H1 (cell line): ENCODE data around the gene BHMT2. TPM values are rescaled to one million over a fixed set of nuclear protein-coding genes. Genes with fewer than 3 reads are reported as not detected.

Experiments used
- CTCF ChIA-PET: fragments of 300-600 bp; sonication (Branson Sonifier 250); formaldehyde crosslinking; loops from one replicate; lab custom pipeline; 2021; ENCODE audit not compliant: partially characterized antibody; lab: Charles Lee
- POLR2A ChIA-PET: fragments of 300-600 bp; sonication (Branson Sonifier 250); formaldehyde crosslinking; loops from one replicate; lab custom pipeline; 2021; ENCODE audit warnings: inconsistent platforms; ENCODE audit not compliant: partially characterized antibody; lab: Charles Lee
- DNase-seq, 2 experiments: peaks; one replicate each; pipeline versions ENCODE4 v3.0.0 to v3.0.0-alpha.2; 2010 to 2022; ENCODE audit warnings: low spot score in 2 of 2, low read depth in 1 of 2, mixed read lengths in 1 of 2
- FAIRE-seq: peaks from 2 replicates; lab custom pipeline; 2011; peaks lifted over from hg19 to GRCh38; lab: Jason Lieb, UNC
- H2AFZ ChIP-seq: 2 replicates; pipeline ENCODE4 v1.8.1; 2012; ENCODE audit warnings: low read length, inconsistent platforms
- H2AK5ac ChIP-seq: 2 replicates; pipeline ENCODE4 v1.6.1; 2013; ENCODE audit warnings: low read depth, low read length
- H2BK120ac ChIP-seq: replicated peaks from 2 replicates; pipeline ENCODE3; 2013; ENCODE audit warnings: low read depth, low read length, inconsistent platforms
- H2BK12ac ChIP-seq: 2 replicates; pipeline ENCODE4 v1.6.1; 2013; ENCODE audit warnings: low read depth, low read length
- H2BK15ac ChIP-seq: 2 replicates; pipeline ENCODE4 v1.6.1; 2013; ENCODE audit warnings: low read length
- H2BK20ac ChIP-seq: 2 replicates; pipeline ENCODE4 v1.6.1; 2013; ENCODE audit warnings: low read length
- H2BK5ac ChIP-seq: 2 replicates; pipeline ENCODE4 v1.6.1; 2013; ENCODE audit warnings: low read depth, low read length
- H3K14ac ChIP-seq: 2 replicates; pipeline ENCODE4 v1.6.1; 2013; ENCODE audit warnings: inconsistent platforms; ENCODE audit not compliant: insufficient read length
- H3K18ac ChIP-seq: 2 replicates; pipeline ENCODE4 v1.6.1; 2013; ENCODE audit warnings: low read length; ENCODE audit errors: extremely low read depth
- H3K23ac ChIP-seq: 2 replicates; pipeline ENCODE4 v1.6.1; 2013; ENCODE audit warnings: inconsistent platforms; ENCODE audit not compliant: insufficient read length
- H3K23me2 ChIP-seq: 2 replicates; pipeline ENCODE4 v1.6.1; 2013; ENCODE audit warnings: low read depth, low read length
- H3K27ac ChIP-seq: 2 replicates; pipeline ENCODE4 v1.6.1; 2011; ENCODE audit warnings: low read depth, low read length, inconsistent platforms
- H3K27me3 ChIP-seq, 4 experiments: replicated peaks in 1 of 4; 1 replicate in 1 of 4; 2 replicates in 3 of 4; pipeline versions ENCODE4 v1.6.1 to v1.8.1; 2011 to 2013; ENCODE audit warnings: low read length in 3 of 4, mild to moderate bottlenecking in 3 of 4, inconsistent platforms in 2 of 4, mixed read lengths in 2 of 4, moderate library complexity in 1 of 4; ENCODE audit not compliant: control insufficient read depth in 3 of 4, insufficient read depth in 3 of 4; ENCODE audit errors: extremely low read depth in 1 of 4
- H3K36me3 ChIP-seq, 4 experiments: 2 replicates each; pipeline versions ENCODE4 v1.6.1 to v1.8.1; 2011 to 2013; ENCODE audit warnings: mild to moderate bottlenecking in 4 of 4, low read length in 3 of 4, moderate library complexity in 2 of 4, control low read depth in 1 of 4, inconsistent platforms in 1 of 4; ENCODE audit not compliant: insufficient read depth in 4 of 4, control insufficient read depth in 2 of 4
- H3K4ac ChIP-seq: replicated peaks from 2 replicates; pipeline ENCODE3; 2013; ENCODE audit warnings: low read length, low read depth, mixed read lengths, inconsistent platforms; ENCODE audit not compliant: insufficient read length
- H3K4me1 ChIP-seq, 4 experiments: replicated peaks in 1 of 4; 1 replicate in 1 of 4; 2 replicates in 3 of 4; pipeline versions ENCODE4 v1.6.1 to v1.8.1; 2011 to 2013; ENCODE audit warnings: low read length in 3 of 4, inconsistent platforms in 2 of 4, mixed read lengths in 1 of 4; ENCODE audit not compliant: insufficient read depth in 4 of 4, control insufficient read depth in 3 of 4
- H3K4me2 ChIP-seq, 2 experiments: 2 replicates each; pipeline versions ENCODE4 v1.6.1 to v1.8.1; 2011 to 2013; ENCODE audit warnings: low read depth in 2 of 2, low read length in 2 of 2, control low read depth in 1 of 2, inconsistent platforms in 1 of 2, mild to moderate bottlenecking in 1 of 2; ENCODE audit not compliant: insufficient read depth in 1 of 2
- H3K4me3 ChIP-seq, 4 experiments: fragments of 200-600, 300-600 bp in 1 of 4; sonication (generic), shearing (Covaris generic), sonication (Bioruptor Twin) in 1 of 4; 2 replicates each; pipeline versions ENCODE4 v1.5.1 to v1.8.1; 2011 to 2016; ENCODE audit warnings: low read length in 4 of 4, low read depth in 3 of 4, control low read depth in 2 of 4, inconsistent platforms in 2 of 4, mild to moderate bottlenecking in 2 of 4, mixed read lengths in 1 of 4, moderate library complexity in 1 of 4; ENCODE audit not compliant: insufficient read depth in 2 of 4; ENCODE audit errors: extremely low read depth in 1 of 4
- H3K56ac ChIP-seq: replicated peaks from 2 replicates; pipeline ENCODE3; 2013; ENCODE audit warnings: low read depth, mild to moderate bottlenecking, mixed read lengths, low read length, inconsistent platforms; ENCODE audit not compliant: insufficient read length
- H3K79me1 ChIP-seq: 2 replicates; pipeline ENCODE4 v1.6.1; 2013; ENCODE audit warnings: low read depth, low read length, control low read depth
- H3K79me2 ChIP-seq, 2 experiments: 2 replicates each; pipeline versions ENCODE4 v1.6.1 to v1.8.1; 2012 to 2013; ENCODE audit warnings: low read length in 2 of 2, mild to moderate bottlenecking in 2 of 2, inconsistent platforms in 1 of 2; ENCODE audit not compliant: insufficient read depth in 2 of 2, control insufficient read depth in 1 of 2
- H3K9ac ChIP-seq, 4 experiments: replicated peaks in 1 of 4; 1 replicate in 1 of 4; 2 replicates in 3 of 4; pipeline versions ENCODE4 v1.6.1 to v1.8.1; 2011 to 2013; ENCODE audit warnings: low read depth in 3 of 4, low read length in 3 of 4, control low read depth in 2 of 4, mild to moderate bottlenecking in 2 of 4, moderate library complexity in 2 of 4, inconsistent platforms in 1 of 4; ENCODE audit errors: extremely low read depth in 1 of 4
- H3K9me3 ChIP-seq, 2 experiments: 2 replicates each; pipeline versions ENCODE4 v1.6.1 to v1.8.1; 2012 to 2013; ENCODE audit warnings: mild to moderate bottlenecking in 2 of 2, moderate library complexity in 2 of 2, control low read depth in 1 of 2, inconsistent platforms in 1 of 2, low read depth in 1 of 2, low read length in 1 of 2, mixed read lengths in 1 of 2; ENCODE audit not compliant: insufficient read depth in 2 of 2
- H4K20me1 ChIP-seq, 2 experiments: replicated peaks in 1 of 2; 2 replicates each; pipeline versions ENCODE3 to v1.8.1; 2011 to 2013; ENCODE audit warnings: inconsistent platforms in 2 of 2, low read length in 2 of 2, mild to moderate bottlenecking in 1 of 2; ENCODE audit not compliant: insufficient read depth in 2 of 2, control insufficient read depth in 1 of 2
- H4K5ac ChIP-seq: 2 replicates; pipeline ENCODE4 v1.6.1; 2013; ENCODE audit warnings: low read length, low read depth, mixed read lengths, inconsistent platforms; ENCODE audit not compliant: insufficient read length
- H4K8ac ChIP-seq: 2 replicates; pipeline ENCODE4 v1.8.0; 2013; ENCODE audit warnings: mild to moderate bottlenecking, moderate library complexity, low read length, inconsistent platforms; ENCODE audit not compliant: insufficient read depth; ENCODE audit errors: extremely low read depth
- H4K91ac ChIP-seq: replicated peaks from 2 replicates; pipeline ENCODE3; 2013; ENCODE audit warnings: low read length, mixed read lengths, inconsistent platforms; ENCODE audit not compliant: insufficient read length
- BACH1 ChIP-seq: IDR thresholded peaks from 2 replicates; pipeline ENCODE4 v1.6.1; 2012; ENCODE audit warnings: low read length, improper control_type of control experiment
- BRCA1 ChIP-seq: IDR thresholded peaks from 2 replicates; pipeline ENCODE4 v1.6.1; 2012; ENCODE audit warnings: low read depth, low read length, improper control_type of control experiment
- CHD2 ChIP-seq: IDR thresholded peaks from 2 replicates; pipeline ENCODE4 v1.6.1; 2012; ENCODE audit warnings: low read length, improper control_type of control experiment
- GTF2F1 ChIP-seq: IDR thresholded peaks from 2 replicates; pipeline ENCODE4 v1.6.1; 2012; ENCODE audit warnings: low read depth, low read length, improper control_type of control experiment, borderline replicate concordance
- HDAC2 ChIP-seq, 2 experiments: fragments of 300-600 bp in 1 of 2; sonication (generic) in 1 of 2; IDR thresholded peaks; 2 replicates each; pipeline ENCODE4 v1.6.1; 2011 to 2012; ENCODE audit warnings: low read depth in 2 of 2, low read length in 2 of 2, mild to moderate bottlenecking in 2 of 2, moderate library complexity in 2 of 2, borderline replicate concordance in 1 of 2, inconsistent platforms in 1 of 2
- JUN ChIP-seq: IDR thresholded peaks from 2 replicates; pipeline ENCODE4 v1.6.1; 2011; ENCODE audit warnings: low read depth, mild to moderate bottlenecking, improper control_type of control experiment, low read length
- NANOG ChIP-seq: IDR thresholded peaks from 2 replicates; pipeline ENCODE4 v1.6.1; 2011; ENCODE audit warnings: low read length, low read depth, mild to moderate bottlenecking, inconsistent platforms; ENCODE audit not compliant: insufficient read depth, poor library complexity, severe bottlenecking
- RFX5 ChIP-seq: IDR thresholded peaks from 2 replicates; pipeline ENCODE4 v1.6.1; 2011; ENCODE audit warnings: low read depth, low read length, improper control_type of control experiment, borderline replicate concordance
- SIRT6 ChIP-seq: IDR thresholded peaks from one replicate; pipeline ENCODE4 v1.7.1; 2012; ENCODE audit warnings: low read length, inconsistent platforms
- SP4 ChIP-seq: IDR thresholded peaks from 2 replicates; pipeline ENCODE4 v1.6.1; 2012; ENCODE audit warnings: low read length, inconsistent platforms
- TEAD4 ChIP-seq: IDR thresholded peaks from 2 replicates; pipeline ENCODE4 v1.6.1; 2012; ENCODE audit warnings: low read depth, low read length, inconsistent platforms, mixed read lengths
- YY1 ChIP-seq: IDR thresholded peaks from 2 replicates; pipeline ENCODE4 v1.6.1; 2011; ENCODE audit warnings: low read depth, mild to moderate bottlenecking, low read length
- WGBS, 2 experiments: shearing (Covaris generic) in 1 of 2; methylation state at CpG; one replicate each; pipeline versions ENCODE4 v1.1.6 to v1.1.7; 2013 to 2015; ENCODE audit warnings: low lambda C conversion rate in 2 of 2, mixed read lengths in 2 of 2, inconsistent platforms in 1 of 2, low coverage in 1 of 2, missing lambda C conversion rate in 1 of 2; ENCODE audit not compliant: insufficient replicate concordance in 2 of 2, insufficient coverage in 1 of 2, insufficient read length in 1 of 2; ENCODE audit errors: extremely low coverage in 1 of 2, missing lambda C conversion rate in 1 of 2; 5-methylcytosine and 5-hydroxymethylcytosine counted together
- polyA plus RNA-seq, 7 experiments: library from polyadenylated mRNA; depleted of rRNA in 3 of 7; stranded (reverse) in 5 of 7; unstranded in 2 of 7; fragments of >200 nt in 5 of 7; fragments of 200-250 nt in 2 of 7; gene quantifications; 1 replicate in 5 of 7; 2 replicates in 1 of 7; 4 replicates in 1 of 7; pipeline versions ENCODE4 v1.2.1 to v1.2.3, GENCODE V29; 2011 to 2013; ENCODE audit warnings: missing spikeins in 2 of 7, mixed read lengths in 2 of 7
- total RNA-seq: library from RNA; stranded (reverse); fragmentation: NEBNext Ultra II Directional; extraction: Animal tissue kit (Norgen Biotek cat#: 25700); gene quantifications from 2 replicates; pipeline ENCODE4 v1.2.1, GENCODE V29; 2021
- TF ChIP-seq, protein P1 (sequence below): IDR thresholded peaks from 2 replicates; pipeline ENCODE4 v1.6.1; 2012; ENCODE audit warnings: inconsistent platforms
- TF ChIP-seq, protein P2 (sequence below): IDR thresholded peaks from 2 replicates; pipeline ENCODE4 v1.6.1; 2011; ENCODE audit warnings: low read depth, mild to moderate bottlenecking, low read length; ENCODE audit not compliant: insufficient read depth

Gene BHMT2
- total and polyA plus RNA-seq, 2 of the 8 experiments (the other 6 are each of a cell fraction or from before 2014, with no cell fraction given), result 0.11 TPM; not detected in 1

DNA sequence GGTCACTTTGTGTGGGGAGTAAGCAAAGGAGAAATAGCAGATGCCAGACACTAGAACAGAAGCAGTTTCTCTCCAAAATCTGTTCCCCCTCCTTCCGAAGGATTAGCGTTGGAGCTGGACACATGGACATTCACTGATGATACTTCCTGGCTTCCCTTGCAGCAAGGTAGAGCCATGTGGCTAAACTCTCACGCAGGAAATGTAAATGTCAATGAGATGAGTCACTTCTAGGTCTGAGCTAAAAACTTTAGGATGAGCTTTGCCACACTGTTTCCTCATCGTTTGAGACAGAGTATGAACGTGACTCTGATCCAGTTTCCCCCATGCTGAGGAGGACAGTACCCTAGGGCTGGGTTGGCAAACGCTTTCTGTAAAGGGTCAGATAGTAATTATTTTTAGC is 5.1 kb downstream of the BHMT2 start:
- Histone ChIP-seq H3K36me3 (no peaks in the 10 kb centered on the region), H2BK15ac (no peak overlapping the region), H2AFZ (no peak overlapping the region), H3K4ac (no peak overlapping the region), H3K18ac (no peak overlapping the region), H4K91ac (no peak overlapping the region), H3K23me2 (peaks cover 3% of the 10 kb centered on the region; the same call in 1 of the 2 replicates), H3K9ac (no peak overlapping the region), H2BK120ac (no peak overlapping the region), H4K5ac (no peak overlapping the region), H3K79me1 (no peaks in the 10 kb centered on the region), H2BK20ac (no peak overlapping the region), H3K4me2 (no peak overlapping the region), H4K8ac (no peak overlapping the region), H2AK5ac (no peak overlapping the region), H3K27ac (no peak overlapping the region), H3K4me3 (no peak overlapping the region), H3K4me1 (no peaks in the 10 kb centered on the region), H2BK12ac (no peak overlapping the region), H3K27me3 (no peaks in the 10 kb centered on the region), H2BK5ac (no peak overlapping the region), H3K23ac (no peak overlapping the region), H3K14ac (no peak overlapping the region), H3K79me2 (no peaks in the 10 kb centered on the region), H4K20me1 (peaks cover 0 to 2% of the 10 kb centered on the region in 2 experiments), H3K56ac (no peak overlapping the region), H3K9me3 (no peaks in the 10 kb centered on the region; a peak in 2 of 4 replicates)
- FAIRE-seq (no peak), DNase-seq (no peak)
- ChIA-PET CTCF (interaction anchor here (0.7 to 3.1 kb wide), 7 partner anchors 29 to 294 kb away, joined by 3 to 11 read pairs (median 3); no protein-coding TSS in a partner anchor), POLR2A (no interaction called here)
- WGBS, 2 experiments, result 87% methylated on average over 6 of the region's 6 CpGs; no CpG with 5 or more reads in 1 of the 2 experiments
- TF ChIP-seq BACH1 (no peak), TEAD4 (no peak), JUN (no peak), NANOG (no peak), SIRT6 (no peak), YY1 (no peak), RFX5 (no peak), BRCA1 (no peak), SP4 (no peak), GTF2F1 (no peak), CHD2 (no peak), HDAC2 (IDR thresholded peaks at IDR 0.05; ENCODE audit: borderline replicate concordance in 1 of 2, low read depth in 2 of 2, low read length in 2 of 2) (no peak)
- TF ChIP-seq, protein P1, sequence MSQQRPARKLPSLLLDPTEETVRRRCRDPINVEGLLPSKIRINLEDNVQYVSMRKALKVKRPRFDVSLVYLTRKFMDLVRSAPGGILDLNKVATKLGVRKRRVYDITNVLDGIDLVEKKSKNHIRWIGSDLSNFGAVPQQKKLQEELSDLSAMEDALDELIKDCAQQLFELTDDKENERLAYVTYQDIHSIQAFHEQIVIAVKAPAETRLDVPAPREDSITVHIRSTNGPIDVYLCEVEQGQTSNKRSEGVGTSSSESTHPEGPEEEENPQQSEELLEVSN, result no peak
- TF ChIP-seq, protein P2, sequence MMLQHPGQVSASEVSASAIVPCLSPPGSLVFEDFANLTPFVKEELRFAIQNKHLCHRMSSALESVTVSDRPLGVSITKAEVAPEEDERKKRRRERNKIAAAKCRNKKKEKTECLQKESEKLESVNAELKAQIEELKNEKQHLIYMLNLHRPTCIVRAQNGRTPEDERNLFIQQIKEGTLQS, result no peak
